Measurements from ENCODE around the gene USP34.

- no peak for TF ChIP-seq CTCF (tag by site-specific recombination; IDR thresholded peaks at IDR 0.05)
- TF ChIP-seq ZBTB11 (tag by site-specific recombination; conservative IDR thresholded peaks at IDR 0.05; ENCODE audit: low read depth): no peak
- TF ChIP-seq TRIM28 (IDR thresholded peaks at IDR 0.05; ENCODE audit: borderline replicate concordance, low read length): no peak
- no peak for TF ChIP-seq EGR2 (tag by site-specific recombination; IDR thresholded peaks at IDR 0.05; ENCODE audit: low read depth)
- TF ChIP-seq ZNF175 (tag by site-specific recombination; IDR thresholded peaks at IDR 0.05): no peak
Observed at GRCh38 chr2:61520261-61520660, 49.4 kb upstream of the USP34 start.
